Mesendoderm (in vitro differentiated cells): ENCODE data around the gene KRT73.

ENCODE experiments used
- DNase-seq: peaks from one replicate; pipeline ENCODE4 v3.0.0; 2013
- H2AK5ac ChIP-seq: 2 replicates; pipeline ENCODE4 v1.6.1; 2013; ENCODE audit warnings: low read length, inconsistent platforms
- H2BK120ac ChIP-seq: 2 replicates; pipeline ENCODE4 v1.6.1; 2013; ENCODE audit warnings: low read depth, mild to moderate bottlenecking, low read length, moderate library complexity, mixed read lengths
- H2BK15ac ChIP-seq: replicated peaks from 2 replicates; pipeline ENCODE4 v1.6.1; 2013; ENCODE audit warnings: low read depth, mild to moderate bottlenecking, moderate library complexity
- H2BK5ac ChIP-seq: 2 replicates; pipeline ENCODE4 v1.6.1; 2013; ENCODE audit warnings: low read length, inconsistent platforms
- H3K18ac ChIP-seq: 2 replicates; pipeline ENCODE4 v1.6.1; 2013; ENCODE audit warnings: mild to moderate bottlenecking, low read length, mixed read lengths
- H3K23ac ChIP-seq: one replicate; pipeline ENCODE4 v1.6.1; 2013; ENCODE audit warnings: low read length
- H3K27ac ChIP-seq: 2 replicates; pipeline ENCODE4 v1.5.1; 2013; ENCODE audit warnings: low read depth, mild to moderate bottlenecking, inconsistent platforms, low read length, moderate library complexity
- H3K27me3 ChIP-seq: 2 replicates; pipeline ENCODE4 v1.6.1; 2013; ENCODE audit warnings: low read length, control low read depth, mild to moderate bottlenecking, inconsistent platforms; ENCODE audit not compliant: insufficient read depth, poor library complexity
- H3K36me3 ChIP-seq: 2 replicates; pipeline ENCODE4 v1.6.1; 2013; ENCODE audit warnings: low read length, inconsistent platforms; ENCODE audit not compliant: control insufficient read depth, insufficient read depth
- H3K4ac ChIP-seq: one replicate; pipeline ENCODE4 v1.6.1; 2013; ENCODE audit warnings: low read depth, mild to moderate bottlenecking, low read length, moderate library complexity
- H3K4me1 ChIP-seq: 2 replicates; pipeline ENCODE4 v1.6.1; 2013; ENCODE audit warnings: low read depth, low read length, inconsistent platforms; ENCODE audit not compliant: control insufficient read depth
- H3K4me2 ChIP-seq: 2 replicates; pipeline ENCODE4 v1.6.1; 2013; ENCODE audit warnings: low read length
- H3K4me3 ChIP-seq: 2 replicates; pipeline ENCODE4 v1.5.1; 2013; ENCODE audit warnings: mild to moderate bottlenecking, low read length
- H3K56ac ChIP-seq: one replicate; pipeline ENCODE4 v1.6.1; 2013; ENCODE audit warnings: low read length
- H3K79me1 ChIP-seq: 2 replicates; pipeline ENCODE4 v1.6.1; 2013; ENCODE audit warnings: low read length, inconsistent platforms
- H3K79me2 ChIP-seq: 2 replicates; pipeline ENCODE4 v1.6.1; 2013; ENCODE audit warnings: mild to moderate bottlenecking, low read length; ENCODE audit not compliant: control insufficient read depth, insufficient read depth
- H3K9ac ChIP-seq: 2 replicates; pipeline ENCODE4 v1.6.1; 2013; ENCODE audit warnings: low read length, inconsistent platforms
- H4K5ac ChIP-seq: one replicate; pipeline ENCODE4 v1.6.1; 2013; ENCODE audit warnings: low read length
- H4K8ac ChIP-seq: one replicate; pipeline ENCODE4 v1.6.1; 2013; ENCODE audit warnings: low read depth, mild to moderate bottlenecking, control low read depth, low read length, moderate library complexity
- WGBS: extraction: QIAGEN DNeasy Blood & Tissue Kit; methylation state at CpG from one replicate; pipeline ENCODE4 v1.1.7; 2013; ENCODE audit warnings: low lambda C conversion rate, missing lambda C conversion rate; ENCODE audit not compliant: insufficient coverage; ENCODE audit errors: extremely low coverage; 5-methylcytosine and 5-hydroxymethylcytosine counted together

Gene KRT73

DNA sequence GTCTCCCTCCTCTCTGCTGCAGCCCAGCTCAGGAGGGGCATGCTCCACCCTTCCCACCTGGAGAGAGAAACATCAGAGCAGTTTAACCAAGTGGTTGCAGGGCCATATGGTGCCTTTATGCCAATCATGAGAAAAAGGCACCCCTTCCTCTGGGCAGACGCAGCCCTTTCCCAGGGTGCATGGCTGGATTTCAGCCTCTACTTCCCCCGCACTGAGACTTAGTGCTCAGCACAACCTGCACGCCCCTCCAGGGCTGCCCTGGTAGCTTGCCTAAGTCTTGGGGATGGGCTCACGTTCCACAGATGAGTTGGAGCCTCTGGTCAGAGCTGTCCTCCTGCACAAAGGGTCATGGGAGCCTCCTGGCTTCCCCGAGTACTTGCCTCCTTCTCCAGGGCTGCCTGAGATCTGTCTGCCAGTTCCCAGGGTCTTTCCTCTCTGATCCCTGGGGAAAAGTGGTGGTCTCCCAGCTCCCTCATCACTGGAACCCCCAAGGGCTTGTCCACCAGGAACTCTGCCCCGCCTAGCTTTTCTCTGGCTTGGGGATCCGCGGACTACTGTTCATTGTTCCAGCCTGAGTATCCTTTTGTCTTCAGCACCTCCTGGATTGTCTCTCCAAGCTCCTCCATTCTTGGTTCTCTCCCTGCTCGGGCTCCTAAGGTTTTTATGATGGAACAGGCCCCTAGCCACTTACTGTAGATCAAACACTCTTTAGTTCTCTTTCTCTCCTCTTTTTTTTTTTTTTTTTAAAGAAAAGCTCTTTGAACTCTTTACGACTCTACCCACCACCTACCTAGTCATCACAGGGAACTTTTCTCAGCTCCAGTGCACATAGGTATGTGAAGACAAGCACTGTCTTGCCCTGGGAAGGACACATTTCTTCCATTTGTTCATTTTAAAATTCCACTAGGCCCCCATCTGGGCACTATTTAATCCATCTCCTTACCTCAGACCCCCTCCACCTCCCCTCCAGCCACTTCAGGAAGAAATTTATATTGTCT, 38.6 kb downstream of the KRT73 start:
- Histone ChIP-seq H2BK15ac (no peak overlapping the region), H4K8ac (no peak overlapping the region), H3K36me3 (no peaks in the 10 kb centered on the region), H2BK120ac (no peak overlapping the region), H3K9ac (no peak overlapping the region), H3K79me1 (no peaks in the 10 kb centered on the region), H2BK5ac (no peak overlapping the region), H3K4ac (no peak overlapping the region), H4K5ac (no peak overlapping the region), H3K27me3 (no peaks in the 10 kb centered on the region), H3K23ac (no peak overlapping the region), H2AK5ac (no peak overlapping the region), H3K4me2 (no peak overlapping the region), H3K79me2 (no peaks in the 10 kb centered on the region), H3K4me1 (peaks cover 5% of the 10 kb centered on the region), H3K4me3 (no peak overlapping the region), H3K18ac (no peak overlapping the region), H3K56ac (no peak overlapping the region), H3K27ac (no peak overlapping the region)
- WGBS, result no CpG with 5 or more reads among the region's 10 CpGs
- DNase-seq, result no peak

DNA sequence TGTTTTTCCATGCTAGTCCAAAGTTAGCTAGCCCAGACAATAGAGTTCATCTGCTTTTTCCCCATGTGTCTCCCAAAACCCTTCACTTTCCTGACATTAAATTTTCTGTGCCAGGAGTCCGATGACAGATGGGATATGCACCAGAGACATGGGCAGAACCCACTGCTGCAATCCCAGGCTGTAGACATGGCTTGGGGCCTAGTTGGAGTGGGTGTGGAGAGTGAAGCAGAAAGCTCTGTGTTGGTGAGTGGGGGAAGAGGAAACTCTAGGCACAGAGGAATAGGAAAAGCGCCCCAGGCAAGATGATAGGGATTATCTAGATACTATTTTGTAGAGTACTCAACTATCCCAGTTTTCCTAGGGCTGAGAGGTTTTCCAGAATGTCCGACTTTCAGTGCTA, 39.9 kb downstream of the KRT73 start:
- Histone ChIP-seq H3K18ac (no peak overlapping the region), H3K79me1 (no peaks in the 10 kb centered on the region), H3K4me3 (no peak overlapping the region), H2BK15ac (no peak overlapping the region), H3K27ac (no peak overlapping the region), H2BK5ac (no peak overlapping the region), H3K4me2 (no peak overlapping the region), H4K5ac (no peak overlapping the region), H3K4me1 (peaks cover 5% of the 10 kb centered on the region), H3K9ac (no peak overlapping the region), H3K23ac (no peak overlapping the region), H3K27me3 (no peaks in the 10 kb centered on the region), H3K56ac (no peak overlapping the region), H3K36me3 (no peaks in the 10 kb centered on the region), H3K79me2 (no peaks in the 10 kb centered on the region), H2AK5ac (no peak overlapping the region), H4K8ac (no peak overlapping the region), H3K4ac (no peak overlapping the region), H2BK120ac (no peak overlapping the region)
- no CpG with 5 or more reads among the region's 3 CpGs for WGBS
- no peak for DNase-seq

DNA sequence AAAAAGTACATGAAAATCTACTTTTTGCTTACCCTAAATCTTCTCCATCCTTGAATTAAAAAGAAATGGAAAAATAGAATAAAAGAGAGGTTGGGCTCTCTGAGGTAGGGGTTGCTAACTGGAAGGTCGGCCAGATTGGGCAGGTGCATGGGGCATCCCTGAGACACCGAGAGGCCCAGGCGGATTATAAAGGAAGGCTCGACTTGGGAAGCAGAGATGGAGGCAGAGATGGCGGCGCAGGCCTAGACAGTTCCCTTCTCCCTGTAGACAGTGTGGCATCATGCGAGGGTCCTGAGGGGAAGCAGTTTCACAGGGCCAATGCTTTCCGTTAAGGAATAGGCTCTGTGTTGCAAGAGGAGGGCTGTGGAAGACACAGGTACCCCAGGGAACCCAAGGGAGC, 41.0 kb downstream of the KRT73 start:
- Histone ChIP-seq H3K27ac (no peak overlapping the region), H3K4me1 (peaks cover 5% of the 10 kb centered on the region), H3K23ac (no peak overlapping the region), H3K27me3 (no peaks in the 10 kb centered on the region), H3K4ac (no peak overlapping the region), H3K9ac (no peak overlapping the region), H3K18ac (no peak overlapping the region), H4K5ac (no peak overlapping the region), H3K79me1 (no peaks in the 10 kb centered on the region), H2AK5ac (no peak overlapping the region), H3K36me3 (no peaks in the 10 kb centered on the region), H2BK15ac (no peak overlapping the region), H2BK5ac (no peak overlapping the region), H4K8ac (no peak overlapping the region), H2BK120ac (no peak overlapping the region), H3K79me2 (no peaks in the 10 kb centered on the region), H3K4me3 (no peak overlapping the region), H3K4me2 (no peak overlapping the region), H3K56ac (no peak overlapping the region)
- WGBS, result no CpG with 5 or more reads among the region's 8 CpGs
- no peak for DNase-seq

DNA sequence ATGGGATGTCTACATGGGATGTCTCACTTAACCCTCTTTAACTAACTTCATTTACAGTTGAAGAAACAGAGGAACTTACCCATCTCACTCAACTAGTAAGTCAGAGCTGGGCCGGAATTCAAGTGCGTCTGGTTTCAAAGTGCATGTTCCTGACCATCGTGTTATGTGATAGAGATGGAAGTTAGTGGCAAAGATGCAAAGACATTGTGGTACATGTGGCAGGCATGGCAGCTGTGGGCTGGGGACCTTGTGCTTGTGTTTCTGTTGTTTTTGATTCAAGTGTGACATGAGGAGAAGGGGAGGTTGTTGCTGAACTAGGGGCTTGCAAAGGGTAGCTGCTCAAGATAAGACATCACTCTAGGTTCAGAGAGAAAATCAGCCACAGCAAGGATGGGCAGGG, 42.4 kb downstream of the KRT73 start:
- no peak overlapping the region for H4K5ac ChIP-seq
- no peak overlapping the region for H4K8ac ChIP-seq
- H3K23ac ChIP-seq, result no peak overlapping the region
- H3K79me2 ChIP-seq, result no peaks in the 10 kb centered on the region
- no peak overlapping the region for H3K4me2 ChIP-seq
- H3K18ac ChIP-seq, result no peak overlapping the region
- no peak overlapping the region for H2BK120ac ChIP-seq
- no peaks in the 10 kb centered on the region for H3K27me3 ChIP-seq
- H3K4me3 ChIP-seq, result no peak overlapping the region
- H3K4ac ChIP-seq, result no peak overlapping the region
- H3K27ac ChIP-seq, result no peak overlapping the region
- DNase-seq, result no peak
- no peak overlapping the region for H2BK15ac ChIP-seq
- WGBS, result no CpG with 5 or more reads among the region's 3 CpGs
- H2BK5ac ChIP-seq, result no peak overlapping the region
- peaks cover 5% of the 10 kb centered on the region for H3K4me1 ChIP-seq
- H3K79me1 ChIP-seq, result no peaks in the 10 kb centered on the region
- H3K56ac ChIP-seq, result no peak overlapping the region
- H3K36me3 ChIP-seq, result no peaks in the 10 kb centered on the region
- H3K9ac ChIP-seq, result no peak overlapping the region
- no peak overlapping the region for H2AK5ac ChIP-seq

DNA sequence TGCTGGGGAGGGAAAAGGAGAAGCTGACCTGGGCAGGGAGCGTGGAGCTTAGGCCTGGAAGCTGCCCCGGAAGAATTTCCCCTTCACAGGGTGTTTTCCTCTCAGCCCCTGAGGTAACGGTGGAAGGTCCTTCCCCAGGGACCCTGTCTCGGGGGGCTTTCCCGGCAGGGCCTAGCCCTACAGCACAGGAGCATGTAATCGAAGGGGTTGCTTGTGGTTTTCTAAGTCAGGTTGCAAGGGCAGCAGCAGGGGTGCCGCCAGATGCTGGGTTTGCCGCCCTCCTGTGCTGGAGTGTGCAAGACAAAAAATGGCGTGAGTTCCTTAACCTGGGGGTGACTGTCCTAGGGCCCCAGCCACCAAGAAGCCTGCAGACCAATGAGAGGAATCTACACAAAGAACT, 43.1 kb downstream of the KRT73 start:
- Histone ChIP-seq H3K27ac (no peak overlapping the region), H2BK5ac (no peak overlapping the region), H3K4ac (no peak overlapping the region), H3K23ac (no peak overlapping the region), H3K4me2 (no peak overlapping the region), H3K27me3 (no peaks in the 10 kb centered on the region), H3K4me1 (no peaks in the 10 kb centered on the region), H3K56ac (no peak overlapping the region), H3K36me3 (no peaks in the 10 kb centered on the region), H3K9ac (no peak overlapping the region), H3K79me2 (no peaks in the 10 kb centered on the region), H2BK15ac (no peak overlapping the region), H4K8ac (no peak overlapping the region), H3K18ac (no peak overlapping the region), H4K5ac (no peak overlapping the region), H3K79me1 (no peaks in the 10 kb centered on the region), H2AK5ac (no peak overlapping the region), H2BK120ac (no peak overlapping the region), H3K4me3 (no peak overlapping the region)
- no CpG with 5 or more reads among the region's 9 CpGs for WGBS
- no peak for DNase-seq
